ENCODE measurements around the gene STAG1.
"Not testable (repeated sequence)": the region's sequence is repeated elsewhere in the genome, so short reads cannot be mapped to it uniquely, and the experiment has no call there.

STAG1 gene

DNA sequence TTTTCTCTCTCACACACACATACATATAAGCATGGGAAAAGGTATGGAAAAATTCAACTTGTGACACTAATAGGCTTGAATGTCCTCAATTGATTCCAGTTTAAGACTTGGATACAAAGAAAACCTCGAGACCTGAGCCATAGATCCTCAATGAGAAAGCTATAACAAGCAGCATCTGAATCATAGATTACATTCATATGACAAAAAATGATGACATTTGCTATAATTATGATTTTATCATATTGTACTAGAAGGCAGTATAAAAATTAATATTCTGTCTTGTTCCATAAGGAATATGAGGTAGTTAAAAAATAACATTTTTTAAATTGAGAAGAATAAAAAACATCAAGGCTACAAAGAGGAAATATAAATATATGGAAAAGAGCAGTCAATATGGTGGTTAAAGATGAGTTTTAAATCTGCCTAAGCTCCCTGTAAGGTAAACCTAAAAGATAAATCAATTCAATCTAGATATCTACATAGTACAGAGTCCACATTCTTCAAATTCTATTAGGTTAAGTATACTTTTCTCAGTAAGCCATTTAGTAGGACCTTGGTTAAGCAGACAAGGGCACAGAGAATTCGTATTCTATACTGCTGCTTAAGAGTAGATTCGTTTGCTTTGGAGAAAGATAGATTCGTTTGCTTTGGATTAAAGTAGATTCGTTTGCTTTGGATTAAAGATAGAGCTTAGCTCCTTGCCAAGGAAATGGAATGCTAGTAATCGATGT lies 175.7 kb downstream of the STAG1 start:
- DNase-seq = no peak

DNA sequence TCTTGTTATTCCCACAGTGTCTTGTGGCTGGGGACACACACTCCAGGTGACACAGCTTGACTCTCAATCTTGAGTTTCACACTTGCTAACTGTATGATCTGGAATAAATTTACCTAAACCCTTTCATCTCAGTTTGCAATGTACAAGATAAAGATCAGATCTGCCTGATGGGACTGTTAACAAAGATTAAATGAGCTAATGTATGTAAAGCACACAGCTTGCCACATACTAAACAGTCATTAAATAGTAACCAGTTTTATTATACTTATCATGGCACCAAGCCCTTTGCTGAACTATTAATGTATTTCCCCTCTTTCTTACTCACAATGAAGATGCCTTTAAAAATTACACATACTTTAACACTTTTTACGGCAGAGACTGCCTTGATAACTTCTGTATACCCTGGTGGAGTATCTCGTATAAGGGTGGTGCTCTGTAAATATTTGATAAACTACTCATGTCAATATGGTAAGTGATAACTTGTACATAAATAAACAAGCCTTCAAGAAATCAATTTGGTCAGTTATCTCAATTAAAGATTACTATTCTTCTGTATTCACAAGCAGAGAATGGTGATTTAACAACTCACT lies 184.5 kb downstream of the STAG1 start:
- DNase-seq = no peak

DNA sequence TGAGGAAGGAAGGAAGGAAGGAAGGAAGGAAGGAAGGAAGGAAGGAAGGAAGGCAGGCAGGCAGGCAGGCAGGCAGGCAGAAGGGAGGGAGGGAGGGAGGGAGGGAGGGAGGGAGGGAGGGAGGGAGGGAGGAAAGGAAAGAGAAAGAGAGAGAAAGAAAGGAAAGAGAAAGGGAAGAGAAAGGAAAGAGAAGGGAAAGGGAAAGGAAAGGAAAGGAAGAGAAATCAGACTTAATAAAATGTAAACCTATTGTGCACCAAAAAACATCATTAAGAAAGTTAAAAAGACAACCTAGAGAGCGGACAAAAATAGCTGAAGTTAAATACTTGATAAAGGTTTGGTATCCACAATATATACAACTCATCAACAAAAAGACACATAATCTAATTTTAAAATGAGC lies 187.2 kb downstream of the STAG1 start:
- DNase-seq = not testable (repeated sequence)

DNA sequence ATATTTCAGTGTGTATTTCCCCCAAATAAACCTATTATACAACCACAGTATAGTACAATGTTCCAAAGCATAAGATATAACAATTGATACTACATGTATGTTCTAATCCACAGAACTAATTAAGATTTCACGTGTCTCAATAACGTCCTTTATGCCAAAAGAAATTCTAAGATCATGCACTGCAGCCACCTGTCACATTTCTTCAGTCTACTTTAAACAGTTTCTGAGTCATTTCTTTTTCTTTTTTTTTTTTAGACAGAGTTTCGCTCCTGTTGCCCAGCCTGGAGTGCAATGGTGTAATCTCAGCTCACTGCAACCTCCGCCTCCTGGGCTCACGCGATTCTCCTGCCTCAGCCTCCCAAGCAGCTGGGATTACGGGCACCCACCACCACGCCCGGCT lies 190.2 kb downstream of the STAG1 start:
- no peak for DNase-seq

DNA sequence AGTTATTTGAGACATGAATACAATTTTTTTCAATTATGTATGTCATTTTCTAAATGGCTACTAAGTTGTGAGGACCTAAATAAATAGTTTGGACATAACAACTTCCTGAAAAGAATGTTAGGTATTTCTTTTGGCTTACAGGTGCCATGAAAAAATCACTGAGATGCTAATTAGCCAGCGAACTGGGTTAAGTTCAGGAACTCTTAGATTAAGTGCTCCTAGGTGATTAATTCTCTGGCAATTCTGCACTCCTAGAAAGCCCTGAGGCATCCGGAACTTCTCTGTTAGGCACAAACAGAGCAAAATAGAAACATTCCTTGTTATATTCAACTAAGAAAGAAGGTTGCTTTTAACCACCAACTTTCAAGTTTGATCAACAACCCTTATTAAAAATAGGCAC lies 192.3 kb downstream of the STAG1 start:
- no peak for DNase-seq

DNA sequence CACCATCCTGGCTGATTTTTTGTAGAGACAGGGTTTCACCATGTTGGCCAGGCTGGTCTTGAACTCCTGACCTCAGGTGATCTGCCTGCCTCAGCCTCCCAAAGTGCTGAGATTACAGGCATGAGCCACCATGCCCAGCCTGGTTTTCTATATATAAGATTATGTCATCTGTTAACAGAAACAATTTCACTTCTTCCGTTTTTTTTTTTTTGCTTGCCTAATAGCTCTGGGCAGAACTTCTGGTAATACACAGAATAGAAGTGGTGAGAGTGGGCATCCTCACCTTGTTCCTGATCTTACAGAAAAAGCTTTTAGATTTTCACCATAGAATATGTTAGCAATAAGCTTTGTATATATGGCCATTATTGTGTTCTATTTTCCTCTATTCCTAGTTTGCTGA lies 202.7 kb downstream of the STAG1 start:
- not testable (repeated sequence) for DNase-seq

DNA sequence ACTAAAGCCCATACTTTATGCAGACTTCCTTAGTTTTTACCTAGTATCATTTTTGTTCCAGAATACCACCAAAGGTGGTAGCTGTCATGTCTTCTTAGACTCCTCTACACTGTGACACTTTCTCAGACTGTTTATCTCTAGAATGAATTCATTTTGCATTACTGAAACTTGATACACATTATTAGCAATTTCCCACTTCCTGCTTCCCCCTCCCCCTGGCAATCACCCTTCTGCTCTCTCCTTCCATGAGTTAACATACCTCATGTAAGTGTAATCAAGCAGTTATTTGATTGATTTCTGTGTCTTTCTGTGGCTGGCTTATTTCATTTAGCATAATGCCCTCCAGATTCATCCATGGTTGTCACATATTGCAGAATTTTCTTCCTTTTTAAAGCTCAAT lies 204.9 kb downstream of the STAG1 start:
- no peak for DNase-seq

DNA sequence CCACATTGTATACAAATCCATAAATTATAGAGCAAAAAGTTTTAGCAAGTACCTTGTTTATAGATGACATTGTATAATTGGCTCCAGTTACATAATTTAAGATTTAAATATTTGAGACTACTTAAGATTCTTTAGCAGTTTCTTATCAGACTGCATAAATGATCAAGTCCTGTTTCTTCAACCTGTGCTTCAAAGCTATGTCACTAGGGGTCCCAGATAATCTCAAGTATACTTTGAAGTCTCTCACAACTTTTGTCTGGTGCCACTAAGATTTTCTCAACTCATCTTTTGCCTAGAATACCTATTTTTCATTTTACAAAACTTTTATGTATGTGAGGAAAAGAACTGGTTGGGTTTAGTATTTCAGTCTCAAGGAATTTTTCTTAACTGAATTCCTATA lies 205.5 kb downstream of the STAG1 start:
- no peak for DNase-seq

DNA sequence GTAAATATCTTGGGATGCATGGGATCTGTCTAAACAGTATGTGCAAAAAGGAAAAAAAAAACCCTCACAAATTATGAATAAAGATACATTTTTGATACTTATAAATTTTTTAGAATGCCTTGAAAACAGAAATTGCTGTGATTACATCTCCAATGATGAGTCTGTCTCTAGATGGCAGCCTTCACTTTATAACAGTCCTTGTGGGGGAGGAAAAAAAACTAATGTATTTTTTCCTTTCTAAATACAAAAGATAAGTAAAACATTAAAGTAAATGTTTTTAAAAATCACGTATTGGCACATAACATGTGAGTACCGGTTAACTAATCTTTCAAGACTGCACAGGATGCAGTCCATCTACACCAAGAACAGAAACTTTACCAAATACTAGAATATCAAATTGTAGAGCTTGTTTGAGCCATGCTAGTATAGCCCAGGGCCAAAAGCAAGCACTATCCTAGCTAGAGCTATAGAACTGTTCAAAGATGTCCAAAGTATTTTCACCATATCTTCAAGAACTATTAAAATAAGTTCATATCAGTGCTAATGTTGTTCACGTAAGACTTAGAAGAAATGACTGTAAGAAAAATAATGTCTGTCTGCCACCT lies 206.4 kb downstream of the STAG1 start:
- DNase-seq = no peak

DNA sequence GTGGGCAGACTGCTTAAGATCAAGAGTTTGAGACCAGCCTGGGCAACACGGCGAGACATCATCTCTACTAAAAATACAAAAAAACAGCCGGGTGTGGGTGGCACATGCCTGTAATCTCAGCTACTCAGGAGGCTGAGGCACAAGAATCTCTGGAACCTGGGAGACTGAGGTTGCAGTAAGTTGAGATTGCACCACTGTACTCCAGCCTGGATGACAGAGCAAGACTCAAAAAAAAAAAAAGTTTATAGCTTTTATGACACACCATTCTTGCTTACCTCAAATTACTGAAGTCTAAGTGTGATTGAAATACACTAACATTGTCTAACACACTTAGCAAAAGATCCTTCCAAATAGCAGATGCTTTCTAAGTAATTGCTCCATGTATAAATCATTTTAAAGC lies 207.6 kb downstream of the STAG1 start:
- no peak for DNase-seq

DNA sequence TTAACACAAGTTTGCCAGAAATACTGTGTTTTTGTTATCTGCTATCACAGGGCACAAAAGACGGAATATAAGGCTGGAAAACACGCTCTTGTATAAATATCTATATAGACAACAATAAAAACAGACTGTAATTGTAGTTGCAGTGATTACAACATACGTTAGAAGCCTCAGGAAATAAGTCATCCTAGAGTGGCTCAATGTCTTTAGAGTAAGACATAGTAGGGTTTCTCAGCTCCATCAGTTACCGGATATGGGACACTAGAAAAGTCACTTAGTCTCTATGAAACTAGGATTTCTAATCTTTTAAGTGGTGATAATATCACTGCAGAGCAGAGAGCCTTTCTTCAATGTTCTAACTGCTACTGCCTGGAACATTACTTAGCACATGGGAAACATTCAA lies 208.8 kb downstream of the STAG1 start:
- no peak for DNase-seq

DNA sequence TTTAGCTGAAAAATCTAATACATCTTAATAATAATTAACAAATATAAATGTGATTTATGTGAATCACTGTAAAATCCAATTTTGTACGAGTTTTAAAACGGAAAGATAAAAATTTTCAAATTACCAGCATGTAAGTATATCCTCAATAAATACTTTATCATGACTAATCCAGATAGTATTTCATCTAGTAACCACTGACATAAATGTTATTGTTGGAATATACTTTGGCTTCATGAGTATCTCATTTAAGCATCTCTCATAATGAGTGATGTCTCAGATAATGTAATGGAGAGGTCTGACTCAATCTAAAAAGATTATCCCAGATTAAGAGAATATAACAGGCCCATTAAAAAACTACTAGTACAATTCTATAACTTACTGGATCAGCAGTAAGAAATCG lies 216.3 kb downstream of the STAG1 start:
- no peak for DNase-seq

DNA sequence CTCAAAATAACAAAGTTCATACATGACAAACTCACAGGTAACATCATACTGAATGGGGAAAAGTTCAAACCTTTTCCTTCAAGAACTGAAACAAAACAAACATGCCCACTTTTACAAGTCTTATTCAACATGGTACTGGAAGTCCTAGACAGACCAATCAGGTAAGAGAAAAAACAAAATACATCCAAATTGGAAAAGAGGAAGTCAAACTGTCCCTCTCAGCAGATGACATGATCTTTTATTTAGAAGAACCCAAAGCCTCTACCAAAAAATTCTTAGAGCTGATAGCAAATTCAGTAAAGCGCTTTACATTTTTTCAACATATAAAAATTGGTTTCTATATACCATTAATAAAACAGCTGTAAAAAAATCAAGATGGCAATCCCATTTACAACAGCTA lies 219.4 kb downstream of the STAG1 start:
- DNase-seq = no peak

DNA sequence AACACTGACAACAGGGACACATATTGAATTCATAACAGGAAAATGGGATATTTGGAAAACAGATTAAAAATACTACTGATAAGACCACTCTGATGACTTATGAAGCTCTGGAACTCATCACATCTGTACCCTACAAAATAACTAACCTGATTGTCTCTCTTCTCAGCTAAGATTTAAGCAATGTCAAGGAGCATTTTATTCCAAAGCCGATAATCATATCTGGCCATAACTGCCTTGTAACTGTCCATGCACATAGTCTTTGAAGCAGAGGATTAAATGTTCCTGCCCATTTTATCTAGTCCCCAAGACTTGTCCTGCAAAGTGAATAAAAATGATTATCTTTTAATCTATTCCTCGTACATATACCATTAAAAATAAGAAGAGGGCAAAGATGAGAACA lies 234.1 kb downstream of the STAG1 start:
- no peak for DNase-seq

DNA sequence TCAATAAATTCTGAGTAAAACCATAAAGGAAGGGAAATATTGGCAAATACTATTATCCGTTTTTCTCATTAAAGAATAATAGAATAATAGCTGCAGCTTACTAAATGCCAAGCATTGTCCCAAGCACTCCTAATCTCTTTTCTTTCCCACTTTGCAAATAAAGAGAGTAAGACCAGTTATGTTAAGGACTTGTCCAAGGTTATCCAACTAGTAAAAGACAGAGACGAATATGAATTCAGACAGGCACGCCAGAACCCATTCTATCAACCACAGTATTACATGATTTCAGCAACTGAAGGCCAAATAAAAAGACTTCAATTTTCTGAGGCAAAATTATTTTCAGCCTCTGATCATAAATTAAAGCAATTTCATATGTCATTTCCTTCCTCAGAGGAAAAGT lies 235.5 kb downstream of the STAG1 start:
- no peak for DNase-seq

DNA sequence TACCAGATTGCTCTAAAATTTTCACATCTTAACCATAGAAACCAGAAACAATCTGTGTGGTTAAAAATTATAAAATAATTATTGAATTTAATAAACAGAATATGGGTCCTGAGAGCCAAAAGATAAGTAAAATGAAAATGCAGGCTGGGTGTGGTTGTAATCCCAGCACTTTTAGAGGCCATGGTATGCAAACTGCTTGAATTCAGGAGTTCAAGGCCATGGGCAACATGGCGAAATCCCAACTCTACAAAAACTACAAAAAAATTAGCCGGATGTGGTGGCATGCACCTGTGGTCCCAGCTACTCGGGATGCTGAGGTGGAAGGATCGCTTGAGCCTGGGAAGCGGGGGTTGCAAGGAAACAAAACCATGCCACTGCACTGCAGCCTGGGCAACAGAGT lies 236.1 kb downstream of the STAG1 start:
- no peak for DNase-seq

DNA sequence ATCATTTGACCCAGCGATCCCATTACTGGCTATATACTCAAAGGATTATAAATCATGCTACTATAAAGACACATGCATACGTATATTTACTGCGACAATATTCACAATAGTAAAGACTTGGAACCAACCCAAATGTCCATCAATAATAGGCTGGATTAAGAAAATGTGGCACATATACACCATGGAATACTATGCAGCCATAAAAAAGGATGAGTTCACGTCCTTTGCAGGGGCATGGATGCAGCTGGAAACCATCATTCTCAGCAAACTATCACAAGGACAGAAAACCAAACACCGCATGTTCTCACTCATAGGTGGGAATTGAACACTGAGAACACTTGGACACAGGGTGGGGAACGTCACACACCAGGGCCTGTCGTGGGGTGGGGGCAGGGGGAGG lies 237.6 kb downstream of the STAG1 start:
- DNase-seq = not testable (repeated sequence)

DNA sequence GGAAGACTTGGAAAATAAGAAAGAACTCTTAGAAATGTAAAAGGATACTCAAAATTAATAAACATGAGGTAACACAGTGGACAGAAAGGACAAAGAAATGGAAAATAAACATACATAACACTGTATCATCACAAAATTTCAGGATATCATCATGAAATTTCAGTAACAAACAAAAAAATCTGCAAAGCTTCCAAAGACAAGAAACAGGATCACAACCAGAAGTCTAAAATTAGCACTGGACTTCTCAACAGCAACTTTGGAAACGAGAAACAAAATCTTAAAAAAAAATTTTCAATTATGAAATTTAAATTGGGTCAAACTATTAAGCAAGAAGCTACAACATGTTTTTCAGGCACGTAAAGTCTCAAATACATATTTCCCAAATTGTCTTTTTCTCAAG lies 238.8 kb downstream of the STAG1 start:
- DNase-seq = no peak

DNA sequence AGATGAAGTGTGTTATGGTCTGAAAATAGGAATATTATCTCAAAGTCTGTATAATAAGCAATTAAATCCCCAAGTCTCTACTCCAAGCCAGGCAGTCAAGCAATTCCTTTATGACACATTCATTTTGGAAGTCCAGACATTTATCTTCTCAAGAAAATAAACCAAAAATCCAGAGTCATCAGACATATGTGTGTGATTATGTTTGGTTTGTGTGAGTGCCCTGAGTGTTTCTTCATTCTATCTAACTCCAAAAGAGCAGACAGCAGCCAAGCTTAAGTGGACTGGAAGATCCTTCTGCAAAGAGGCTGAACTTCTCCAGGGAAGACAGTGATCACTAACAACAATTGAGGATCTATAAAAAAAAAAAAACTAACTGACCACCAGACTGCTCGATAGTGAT lies 239.8 kb downstream of the STAG1 start:
- DNase-seq = no peak

DNA sequence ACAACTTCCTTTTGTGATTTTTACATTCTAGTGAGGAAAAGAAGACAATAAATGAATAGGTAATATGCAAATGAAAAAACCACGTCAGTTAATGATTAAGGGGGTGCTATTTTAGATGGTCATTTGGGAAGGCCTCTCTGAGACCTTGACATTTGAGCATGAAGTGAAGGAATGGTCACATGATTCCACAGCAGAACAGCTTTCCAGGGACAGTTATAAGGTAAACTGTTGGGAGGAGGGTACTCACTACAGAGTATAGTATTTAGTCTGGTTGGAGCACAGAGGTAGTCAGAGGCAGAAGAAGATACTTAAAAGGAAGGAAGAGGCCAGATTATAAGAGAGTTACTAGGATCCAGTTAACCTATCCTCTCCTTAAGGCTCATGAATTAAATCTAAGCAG lies 246.5 kb downstream of the STAG1 start:
- DNase-seq = no peak

DNA sequence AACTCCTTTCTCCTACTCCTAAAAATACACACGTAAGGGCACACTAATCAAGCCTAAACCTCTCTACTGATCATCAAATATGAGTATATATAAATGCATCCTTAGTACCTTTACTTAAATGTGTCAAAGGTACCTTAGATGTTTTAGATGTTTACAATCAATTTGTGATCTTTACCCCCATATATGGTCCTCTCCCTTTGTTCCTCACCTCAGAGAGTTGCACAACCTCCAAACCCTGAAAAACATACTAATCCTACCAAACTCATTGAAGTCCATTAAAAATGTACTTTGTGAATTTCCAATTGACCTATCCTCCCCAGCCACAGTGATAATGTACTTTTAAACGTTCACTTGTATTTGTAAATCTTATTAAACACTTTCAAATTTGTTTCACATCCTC lies 249.1 kb downstream of the STAG1 start:
- no peak for DNase-seq

DNA sequence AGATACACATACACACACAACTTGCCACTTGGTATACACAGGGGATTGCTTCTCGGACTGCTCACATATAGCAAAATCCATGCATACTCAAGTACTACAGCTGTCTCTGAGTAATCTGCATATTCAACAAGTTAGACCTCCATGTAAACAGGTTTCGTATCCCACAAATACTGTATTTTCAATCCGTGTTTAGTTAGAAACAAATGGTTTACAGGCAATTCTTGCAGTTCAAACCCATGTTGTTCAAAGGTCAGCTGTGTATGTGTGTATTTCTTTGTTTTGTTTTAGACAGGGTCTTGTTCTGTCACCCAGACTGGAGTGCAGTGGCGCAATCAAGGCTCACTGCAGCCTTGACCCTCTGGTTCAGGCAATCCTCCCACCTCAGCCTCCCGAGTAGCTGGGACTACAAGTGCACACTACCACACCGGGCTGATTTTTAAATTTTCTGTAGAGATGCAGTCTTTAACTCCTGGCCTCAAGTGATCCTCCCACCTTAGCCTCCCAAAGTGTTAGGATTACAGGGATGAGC lies 253.2 kb downstream of the STAG1 start:
- no peak for DNase-seq

DNA sequence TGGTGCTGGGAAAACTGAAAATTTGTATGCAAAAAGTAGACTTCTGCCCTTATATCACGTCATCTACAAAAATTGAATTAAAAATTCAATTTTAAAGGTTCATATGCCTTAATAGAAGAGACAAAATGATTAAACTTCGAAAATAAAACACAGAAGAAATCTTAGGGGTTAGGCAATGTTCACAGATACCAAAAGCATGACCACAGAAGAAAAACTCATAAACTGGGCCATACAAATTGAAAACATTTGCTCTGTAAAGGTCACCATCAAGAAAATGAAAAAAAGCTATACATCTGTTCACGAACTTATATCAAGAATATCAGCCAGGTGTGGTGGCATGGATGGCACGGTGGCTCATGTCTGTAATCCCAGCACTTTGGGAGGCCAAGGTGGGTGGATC lies 257.0 kb downstream of the STAG1 start:
- no peak for DNase-seq

DNA sequence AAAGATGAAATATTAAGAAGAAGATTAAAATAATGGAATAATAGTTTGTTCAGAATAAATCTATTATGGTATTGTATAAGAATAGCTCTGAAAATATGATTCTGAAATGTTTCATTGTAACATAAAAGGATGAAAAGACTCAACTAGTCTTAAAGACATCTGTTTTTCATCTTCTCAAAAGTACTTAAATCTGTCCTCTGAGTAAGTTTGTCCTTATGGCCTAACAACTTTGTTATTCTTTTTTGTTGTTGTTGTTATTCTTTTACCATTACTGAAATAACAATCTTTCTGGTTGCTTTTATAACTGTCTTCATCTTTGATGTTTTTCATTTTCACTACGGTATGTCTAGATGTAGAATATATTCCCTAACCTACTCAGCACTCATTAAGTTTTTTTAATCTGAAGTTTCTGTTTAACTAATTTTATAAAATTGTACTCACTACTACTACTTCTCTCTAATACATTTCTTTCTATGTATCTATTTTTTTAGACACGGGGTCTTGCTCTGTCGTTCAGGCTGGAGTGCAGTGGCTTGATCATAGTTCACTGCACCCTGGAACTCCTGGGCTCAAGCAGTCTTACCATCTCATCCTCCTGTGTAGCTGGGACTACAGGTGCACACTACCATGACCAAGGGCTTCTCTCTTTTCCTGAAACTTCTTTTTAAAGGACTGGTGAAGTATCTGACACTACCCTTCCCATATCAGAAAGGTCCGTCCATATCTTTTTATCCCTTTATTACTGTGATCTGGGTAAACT lies 261.4 kb downstream of the STAG1 start:
- no peak for DNase-seq

Data from activated CD4-positive, alpha-beta T cell treated with anti-CD3 and anti-CD28 coated beads for 1 hour (primary cell).